ENCODE measurements around the gene PHRF1.
A peak's percentile ranks its signal among the peaks of the same experiment; 100 is the strongest.

The PHRF1 gene

DNA sequence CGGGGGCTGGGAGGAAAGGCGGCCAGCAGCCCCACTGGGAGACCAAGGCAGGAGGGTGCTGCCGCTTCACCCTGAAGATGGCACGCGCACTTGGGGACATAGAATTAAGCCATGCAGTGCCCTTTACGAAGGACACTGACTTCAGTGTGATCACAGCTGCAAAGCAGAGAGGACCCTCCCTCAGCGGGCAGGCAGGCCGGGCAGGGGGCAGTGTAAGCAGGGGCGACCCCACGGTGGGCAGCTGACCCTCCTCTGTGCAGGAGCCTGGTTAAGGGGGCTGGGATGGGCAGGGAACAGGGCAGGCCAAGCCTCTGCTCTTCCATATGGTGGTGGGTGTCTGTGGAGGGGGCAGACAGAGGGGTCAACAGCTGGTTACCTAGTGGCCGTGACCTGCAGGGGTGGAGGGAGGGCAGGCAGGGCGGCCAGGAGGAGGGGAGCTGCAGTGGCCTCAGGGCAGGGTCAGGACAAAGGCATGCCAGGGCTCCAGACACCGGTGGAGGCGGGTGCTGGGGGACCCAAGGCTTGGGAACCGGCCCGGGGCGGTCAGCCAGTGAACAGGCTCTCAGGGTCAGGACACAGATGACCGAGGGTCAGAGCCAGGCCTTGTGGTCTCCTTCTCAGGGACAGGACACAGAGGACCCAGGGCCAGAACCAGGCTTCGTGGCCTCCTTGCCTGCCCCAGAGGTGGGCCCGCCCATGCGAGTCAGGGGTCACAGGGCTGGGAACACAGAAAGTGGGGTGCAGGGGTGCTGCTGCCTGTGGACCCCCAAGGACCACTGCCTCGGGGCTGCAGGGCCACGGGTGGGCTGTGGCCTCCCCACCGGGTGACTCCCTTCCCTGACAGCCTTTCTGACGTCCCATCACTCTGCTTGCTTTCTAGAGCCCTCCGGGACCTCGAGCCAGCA is 22.9 kb upstream of the PHRF1 start:
- TF ChIP-seq, protein P1, sequence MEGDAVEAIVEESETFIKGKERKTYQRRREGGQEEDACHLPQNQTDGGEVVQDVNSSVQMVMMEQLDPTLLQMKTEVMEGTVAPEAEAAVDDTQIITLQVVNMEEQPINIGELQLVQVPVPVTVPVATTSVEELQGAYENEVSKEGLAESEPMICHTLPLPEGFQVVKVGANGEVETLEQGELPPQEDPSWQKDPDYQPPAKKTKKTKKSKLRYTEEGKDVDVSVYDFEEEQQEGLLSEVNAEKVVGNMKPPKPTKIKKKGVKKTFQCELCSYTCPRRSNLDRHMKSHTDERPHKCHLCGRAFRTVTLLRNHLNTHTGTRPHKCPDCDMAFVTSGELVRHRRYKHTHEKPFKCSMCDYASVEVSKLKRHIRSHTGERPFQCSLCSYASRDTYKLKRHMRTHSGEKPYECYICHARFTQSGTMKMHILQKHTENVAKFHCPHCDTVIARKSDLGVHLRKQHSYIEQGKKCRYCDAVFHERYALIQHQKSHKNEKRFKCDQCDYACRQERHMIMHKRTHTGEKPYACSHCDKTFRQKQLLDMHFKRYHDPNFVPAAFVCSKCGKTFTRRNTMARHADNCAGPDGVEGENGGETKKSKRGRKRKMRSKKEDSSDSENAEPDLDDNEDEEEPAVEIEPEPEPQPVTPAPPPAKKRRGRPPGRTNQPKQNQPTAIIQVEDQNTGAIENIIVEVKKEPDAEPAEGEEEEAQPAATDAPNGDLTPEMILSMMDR (IDR thresholded peaks at IDR 0.05; ENCODE audit: low read depth, low read length) = no peak
- no peak for DNase-seq (ENCODE audit: extremely low read depth, low read depth)

DNA sequence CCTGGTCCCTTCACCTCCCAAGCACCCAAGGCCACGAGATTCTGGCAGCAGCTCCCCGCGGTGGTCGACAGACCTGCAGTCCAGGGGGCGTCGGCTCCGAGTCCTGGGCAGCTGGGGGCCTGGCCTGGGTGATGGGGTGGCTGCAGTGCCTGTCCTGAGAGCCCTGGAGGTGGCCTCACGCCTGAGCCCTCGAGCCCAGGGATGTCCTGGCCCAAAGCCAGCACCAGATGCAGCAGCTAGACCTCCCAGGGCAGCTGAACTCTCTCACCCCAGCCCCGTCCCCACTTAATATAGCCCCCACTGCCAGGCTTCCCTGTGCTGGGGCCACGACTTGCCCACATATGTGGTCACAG is 22.3 kb upstream of the PHRF1 start:
- no peak for DNase-seq (ENCODE audit: extremely low read depth, low read depth)
- TF ChIP-seq, protein P1 (IDR thresholded peaks at IDR 0.05; ENCODE audit: low read depth, low read length) = no peak

DNA sequence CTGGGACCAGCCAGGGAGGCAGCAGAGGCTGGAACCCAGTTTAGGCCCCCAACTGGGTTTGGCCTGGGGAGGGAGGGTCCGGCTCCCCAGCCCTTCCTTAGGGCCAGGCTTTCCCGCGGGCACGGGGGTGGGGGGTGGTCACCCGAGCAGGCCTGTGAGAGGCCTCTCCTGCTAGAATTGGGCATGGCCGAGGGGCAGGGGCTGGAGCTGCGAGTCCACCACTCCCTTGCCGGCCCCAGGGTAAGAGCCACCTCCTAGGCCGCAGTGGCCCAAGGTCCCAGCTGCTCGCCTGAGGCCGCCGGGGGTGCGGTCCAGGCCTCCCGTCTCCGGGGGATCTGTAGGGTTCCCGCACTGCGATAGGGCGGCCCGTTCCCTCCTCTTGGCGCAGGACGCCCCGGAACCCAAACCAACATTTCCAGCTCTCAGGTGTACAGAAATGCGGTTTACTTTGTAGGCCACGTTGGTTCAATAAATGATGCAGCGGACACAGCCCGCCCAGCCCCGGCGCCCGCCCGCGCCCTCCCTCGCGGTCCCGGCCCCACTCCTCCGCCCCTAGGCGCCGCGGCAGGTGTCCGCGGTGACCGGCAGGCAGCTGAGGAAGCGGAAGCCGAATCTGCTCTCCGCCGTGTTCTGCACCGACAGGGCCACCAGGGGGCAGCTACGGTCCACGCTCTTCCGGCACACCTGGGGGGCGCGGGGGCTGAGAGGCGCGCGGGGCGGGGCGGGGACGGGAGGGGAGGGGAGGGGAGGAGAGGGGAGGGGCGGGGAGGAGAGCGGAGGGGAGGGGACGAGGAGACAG is 21.6 kb upstream of the PHRF1 start:
- no peak for DNase-seq (ENCODE audit: extremely low read depth, low read depth)
- TF ChIP-seq, protein P1 (IDR thresholded peaks at IDR 0.05; ENCODE audit: low read depth, low read length) = peak; percentile 50

DNA sequence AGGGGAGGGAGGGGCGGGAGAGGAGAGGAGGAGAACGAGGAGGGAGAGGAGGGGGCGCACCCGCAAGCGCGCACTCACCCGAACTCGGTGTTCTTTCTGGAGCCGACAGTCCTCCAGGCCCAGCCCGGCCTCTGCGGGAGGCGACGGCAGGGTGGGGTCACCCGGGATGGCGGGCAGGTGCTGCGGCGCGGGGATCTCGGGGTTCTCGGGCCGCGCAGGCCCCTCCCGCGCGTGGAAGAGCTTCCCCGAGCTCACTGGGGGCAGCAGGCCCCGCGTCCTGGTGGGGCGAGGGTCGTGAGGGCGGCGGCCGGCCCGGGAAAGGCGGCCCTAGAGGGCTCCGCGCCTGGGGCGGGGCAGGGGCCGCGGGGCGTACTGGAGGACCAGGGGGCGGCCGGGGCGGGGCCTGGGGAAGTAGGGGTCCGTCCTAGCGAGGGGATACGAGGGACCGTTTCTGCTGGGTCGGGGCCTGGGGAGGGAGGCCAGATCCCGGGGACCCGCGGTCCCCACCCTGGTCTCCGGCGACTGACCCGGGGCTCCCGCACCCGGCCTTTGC is 21.0 kb upstream of the PHRF1 start:
- TF ChIP-seq, protein P1 (IDR thresholded peaks at IDR 0.05; ENCODE audit: low read depth, low read length) = no peak

DNA sequence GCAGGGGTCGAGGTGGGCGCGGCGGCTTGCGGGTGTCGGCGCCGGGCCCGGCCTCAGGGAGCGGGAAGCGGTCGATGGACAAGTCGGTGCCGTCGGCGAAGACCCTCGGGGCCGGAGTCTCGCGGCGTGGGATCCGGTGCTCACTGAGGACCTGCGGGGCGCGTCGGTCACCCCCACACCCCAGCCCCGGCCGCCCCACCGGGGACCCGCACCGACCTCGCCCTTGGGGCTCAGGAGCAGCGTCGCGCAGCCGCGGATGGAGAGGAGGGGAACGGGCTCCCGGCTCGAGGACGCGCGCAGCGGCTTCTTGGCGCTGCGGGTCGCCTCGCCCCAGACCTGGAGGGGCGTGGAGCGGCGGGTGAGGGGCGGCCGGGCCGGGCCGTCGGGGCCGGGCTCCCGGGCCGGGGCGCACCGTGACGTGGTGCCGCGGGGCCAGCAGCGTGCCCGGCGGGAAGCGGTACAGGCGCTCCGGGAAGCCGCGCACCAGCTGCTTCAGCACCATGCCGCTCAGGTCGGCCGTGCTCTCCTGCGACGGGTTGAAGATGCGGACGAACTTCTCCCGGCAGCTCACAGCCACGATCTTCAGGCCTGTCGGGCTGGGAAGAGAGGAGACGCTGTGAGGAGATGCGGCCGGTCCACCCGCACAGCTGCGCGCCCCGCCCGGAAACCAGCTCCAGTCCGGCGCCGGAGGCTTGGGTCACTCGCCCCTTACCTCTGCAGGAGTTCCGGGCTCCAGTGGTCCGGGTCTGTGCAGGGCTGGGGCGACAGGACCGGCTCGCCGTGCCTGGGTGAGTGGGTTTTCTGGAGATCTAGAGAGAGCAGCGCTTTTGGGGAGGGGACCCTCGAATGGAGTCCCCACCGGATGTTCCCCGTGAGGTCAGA is 20.2 kb upstream of the PHRF1 start:
- DNase-seq (ENCODE audit: extremely low read depth, low read depth) = no peak

More for the DNA sequence above, 21.0 kb upstream of the PHRF1 start:
- DNase-seq (ENCODE audit: extremely low read depth, low read depth) = no peak

DNA sequence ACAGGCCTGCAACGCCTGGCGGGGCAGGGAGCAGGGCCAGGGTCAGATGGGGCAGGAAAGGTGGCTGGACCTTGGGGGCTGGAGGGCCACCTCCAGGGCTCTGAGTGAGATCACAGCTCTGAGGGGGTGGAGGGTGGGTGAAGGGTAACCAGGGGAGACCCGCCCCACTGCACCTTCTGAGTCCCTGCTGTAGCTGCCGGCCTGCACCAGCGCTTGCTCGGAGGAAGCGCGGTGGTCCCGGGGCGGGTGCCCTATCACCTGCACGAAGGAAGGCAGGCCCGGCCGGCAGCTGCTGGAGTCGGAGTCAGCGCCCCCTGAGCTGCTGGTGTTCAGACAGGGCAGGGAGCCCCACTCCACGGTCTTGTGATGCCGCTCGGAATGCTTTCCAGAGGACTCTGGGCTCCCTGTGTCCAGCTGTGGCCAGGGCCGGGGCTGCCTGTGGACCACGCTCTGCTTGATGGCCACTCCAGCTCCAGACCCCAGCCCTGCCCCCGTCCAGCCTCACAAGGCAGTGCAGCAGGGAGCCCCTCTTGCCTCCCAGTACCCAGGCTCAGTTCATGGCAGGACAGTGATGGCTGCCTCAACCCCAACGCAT is 19.5 kb upstream of the PHRF1 start:
- TF ChIP-seq, protein P1 (IDR thresholded peaks at IDR 0.05; ENCODE audit: low read depth, low read length) = no peak
- no peak for DNase-seq (ENCODE audit: extremely low read depth, low read depth)

More for the DNA sequence above, 20.2 kb upstream of the PHRF1 start:
- TF ChIP-seq, protein P1 (IDR thresholded peaks at IDR 0.05; ENCODE audit: low read depth, low read length) = no peak
